SK-N-DZ (cell line): ENCODE measurements around the gene PF4V1.
"Not testable (repeated sequence)": the region's sequence is repeated elsewhere in the genome, so short reads cannot be mapped to it uniquely, and the experiment has no call there.

Experiments
- DNase-seq: peaks from one replicate; pipeline ENCODE4 v3.0.0-alpha.2; 2015; ENCODE audit warnings: low spot score

Gene PF4V1

DNA sequence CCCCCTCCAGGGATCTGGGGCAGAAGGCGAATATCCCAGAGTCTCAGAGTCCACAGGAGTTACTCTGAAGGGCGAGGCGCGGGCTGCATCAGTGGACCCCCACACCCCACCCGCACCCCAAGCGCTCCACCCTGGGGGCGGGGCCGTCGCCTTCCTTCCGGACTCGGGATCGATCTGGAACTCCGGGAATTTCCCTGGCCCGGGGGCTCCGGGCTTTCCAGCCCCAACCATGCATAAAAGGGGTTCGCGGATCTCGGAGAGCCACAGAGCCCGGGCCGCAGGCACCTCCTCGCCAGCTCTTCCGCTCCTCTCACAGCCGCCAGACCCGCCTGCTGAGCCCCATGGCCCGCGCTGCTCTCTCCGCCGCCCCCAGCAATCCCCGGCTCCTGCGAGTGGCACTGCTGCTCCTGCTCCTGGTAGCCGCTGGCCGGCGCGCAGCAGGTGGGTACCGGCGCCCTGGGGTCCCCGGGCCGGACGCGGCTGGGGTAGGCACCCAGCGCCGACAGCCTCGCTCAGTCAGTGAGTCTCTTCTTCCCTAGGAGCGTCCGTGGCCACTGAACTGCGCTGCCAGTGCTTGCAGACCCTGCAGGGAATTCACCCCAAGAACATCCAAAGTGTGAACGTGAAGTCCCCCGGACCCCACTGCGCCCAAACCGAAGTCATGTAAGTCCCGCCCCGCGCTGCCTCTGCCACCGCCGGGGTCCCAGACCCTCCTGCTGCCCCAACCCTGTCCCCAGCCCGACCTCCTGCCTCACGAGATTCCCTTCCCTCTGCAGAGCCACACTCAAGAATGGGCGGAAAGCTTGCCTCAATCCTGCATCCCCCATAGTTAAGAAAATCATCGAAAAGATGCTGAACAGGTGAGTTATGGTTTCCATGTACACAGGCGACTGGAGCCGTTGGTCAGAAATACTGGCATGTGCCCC is 16.3 kb downstream of the PF4V1 start, which contains the start of gene CXCL1:
TSS of gene CXCL1 (plus strand) at position 264 of the 926 bp plus-strand sequence. CDS start at position 342, 78 bp downstream.
- no peak for DNase-seq

GRCh38 chr4:73870260-73870659 is 17.2 kb downstream of the PF4V1 start:
- no peak for DNase-seq

GRCh38 chr4:73870768-73871167 is 17.7 kb downstream of the PF4V1 start:
- DNase-seq = no peak

GRCh38 chr4:73871511-73872310 is 18.6 kb downstream of the PF4V1 start:
- no peak for DNase-seq

- DNase-seq = no peak
Measured at GRCh38 chr4:73872316-73873108, 19.4 kb downstream of the PF4V1 start.

DNA sequence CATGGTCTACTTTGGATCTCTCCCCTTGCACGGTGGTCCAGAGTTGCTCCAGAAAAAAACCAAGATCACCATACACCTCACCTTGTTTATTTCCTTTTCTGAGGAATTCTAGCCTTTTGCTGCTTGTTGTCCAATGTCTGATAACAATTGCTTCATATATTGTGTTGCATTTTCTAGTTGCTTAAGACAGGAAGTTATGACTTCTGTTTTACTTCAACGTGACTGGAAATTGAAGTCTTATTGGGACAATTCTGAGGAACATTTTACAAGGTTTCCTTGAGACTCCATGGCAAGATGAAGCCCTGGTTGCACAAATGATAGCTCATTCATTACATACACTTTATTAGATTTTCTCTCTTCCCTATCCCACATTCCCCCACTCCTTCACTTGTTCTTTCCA is 21.3 kb downstream of the PF4V1 start:
- DNase-seq = no peak

DNA sequence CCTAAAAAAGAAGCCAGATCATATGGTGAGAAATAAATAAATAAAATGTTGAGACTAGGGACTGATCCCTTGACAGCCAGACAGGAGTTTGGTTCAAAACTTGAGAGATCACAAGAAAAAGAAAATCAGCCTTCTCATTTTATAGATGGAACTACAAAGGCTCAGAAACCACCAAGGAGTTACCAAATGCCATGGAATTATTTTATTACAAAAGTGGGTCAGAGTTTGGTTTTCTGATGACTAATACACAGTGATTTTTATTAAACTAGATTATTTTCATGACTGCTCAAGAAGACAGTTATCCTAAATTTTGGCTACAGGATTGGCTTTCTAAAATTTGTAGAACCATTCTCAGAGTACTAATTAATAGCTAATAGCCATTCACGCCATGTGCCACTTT is 22.3 kb downstream of the PF4V1 start:
- DNase-seq = no peak

DNA sequence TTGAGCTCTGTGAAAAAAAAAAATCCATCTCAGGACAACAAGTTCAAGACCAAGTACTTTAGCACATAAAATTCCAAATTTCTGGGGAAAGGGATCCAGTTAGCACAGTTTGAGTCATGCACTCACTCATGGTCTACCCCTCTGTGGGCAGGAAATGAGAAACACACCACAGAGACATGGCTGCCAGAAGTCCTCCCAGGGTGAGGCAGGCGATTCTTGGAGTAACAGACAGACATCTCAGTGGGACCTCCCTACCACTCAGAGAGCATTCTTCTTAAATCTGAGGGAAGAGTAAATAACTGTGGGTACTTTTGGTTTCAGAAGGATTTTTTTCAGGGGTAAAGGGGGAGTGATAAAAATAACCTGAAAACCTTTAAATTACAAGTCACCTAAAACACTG is 30.2 kb downstream of the PF4V1 start:
- DNase-seq = no peak

DNA sequence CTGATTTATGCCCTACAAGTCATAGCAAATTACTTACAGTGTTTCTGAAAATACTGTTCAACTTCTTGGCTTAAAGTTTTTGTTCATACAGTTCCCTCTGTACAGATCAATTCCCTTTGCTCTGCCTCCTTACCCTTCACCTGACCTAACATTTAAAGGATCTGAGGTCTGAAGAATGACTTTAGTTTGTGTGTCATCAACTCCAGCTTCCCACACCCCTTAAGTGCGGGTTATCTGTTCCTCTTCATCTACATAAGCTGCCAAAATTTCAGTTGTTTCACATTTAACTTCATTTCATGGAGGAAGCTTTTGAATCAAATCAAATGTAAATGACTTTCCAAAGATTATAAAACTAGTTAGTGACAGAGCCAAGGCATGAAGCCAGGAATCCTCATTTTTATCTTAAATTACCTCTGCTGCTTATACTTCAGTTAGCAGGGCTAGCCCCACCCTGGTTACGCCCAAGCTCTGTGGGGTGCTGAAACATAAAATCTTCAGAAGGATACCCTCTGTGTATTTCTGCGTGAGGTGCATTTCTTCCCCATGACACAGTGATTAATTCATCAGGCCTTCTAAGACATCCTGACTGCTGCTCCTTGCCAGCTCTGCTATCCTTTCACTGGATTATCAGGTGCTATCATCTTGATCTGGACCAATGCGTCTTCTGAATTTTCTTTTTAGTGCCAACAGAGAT is 32.6 kb downstream of the PF4V1 start:
- no peak for DNase-seq

DNA sequence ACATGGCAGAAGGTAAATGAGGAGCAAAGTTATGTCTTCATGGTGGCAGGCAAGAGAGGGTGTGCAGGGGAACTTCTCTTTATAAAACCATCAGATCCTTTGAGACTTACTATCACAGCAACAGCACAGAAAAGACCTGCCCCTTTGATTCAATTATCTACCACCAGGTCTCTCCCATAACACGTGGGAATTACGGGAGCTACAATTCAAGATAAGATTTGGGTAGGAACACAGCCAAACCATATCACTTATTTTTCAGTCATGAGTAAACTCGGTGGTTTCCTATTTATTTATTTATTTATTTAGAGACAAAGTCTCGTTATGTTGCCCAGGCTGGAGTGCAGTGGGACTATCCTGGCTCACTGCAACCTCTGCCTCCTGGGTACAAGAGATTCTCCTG is 38.2 kb downstream of the PF4V1 start:
- no peak for DNase-seq

DNA sequence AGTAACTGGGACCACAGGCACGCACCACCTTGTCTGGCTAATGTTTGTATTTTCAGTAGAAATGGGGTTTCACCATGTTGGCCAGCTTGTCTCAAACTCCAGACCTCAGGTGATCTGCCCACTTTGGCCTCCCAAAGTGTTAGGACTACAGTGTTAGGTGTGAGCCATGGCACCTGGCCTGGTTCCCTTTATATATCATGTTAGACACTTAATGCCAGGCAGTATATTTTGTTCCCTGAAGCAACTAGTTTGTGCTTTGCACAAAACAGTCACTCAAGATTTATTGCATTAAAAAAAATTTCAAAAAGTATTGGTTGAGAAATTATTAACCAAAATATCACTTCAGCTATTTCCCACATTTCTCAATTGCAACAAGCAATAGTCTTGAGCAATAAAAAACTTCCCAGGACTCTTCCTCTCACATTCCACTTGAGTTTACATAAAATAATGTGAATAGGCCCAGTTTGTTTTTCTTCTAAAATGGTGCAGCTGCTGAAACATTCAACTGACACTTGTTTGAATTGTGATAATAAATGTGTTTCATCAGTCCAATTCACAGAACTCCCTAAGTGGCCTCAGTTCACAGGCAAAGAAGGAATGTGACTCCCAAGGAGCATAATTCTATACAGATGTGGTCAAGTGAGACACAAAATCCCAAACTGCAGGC is 38.8 kb downstream of the PF4V1 start:
- no peak for DNase-seq

- no peak for DNase-seq
Measured at GRCh38 chr4:73892966-73893365, 39.9 kb downstream of the PF4V1 start.

- DNase-seq = no peak
Measured at GRCh38 chr4:73894001-73894400, 40.9 kb downstream of the PF4V1 start.

DNA sequence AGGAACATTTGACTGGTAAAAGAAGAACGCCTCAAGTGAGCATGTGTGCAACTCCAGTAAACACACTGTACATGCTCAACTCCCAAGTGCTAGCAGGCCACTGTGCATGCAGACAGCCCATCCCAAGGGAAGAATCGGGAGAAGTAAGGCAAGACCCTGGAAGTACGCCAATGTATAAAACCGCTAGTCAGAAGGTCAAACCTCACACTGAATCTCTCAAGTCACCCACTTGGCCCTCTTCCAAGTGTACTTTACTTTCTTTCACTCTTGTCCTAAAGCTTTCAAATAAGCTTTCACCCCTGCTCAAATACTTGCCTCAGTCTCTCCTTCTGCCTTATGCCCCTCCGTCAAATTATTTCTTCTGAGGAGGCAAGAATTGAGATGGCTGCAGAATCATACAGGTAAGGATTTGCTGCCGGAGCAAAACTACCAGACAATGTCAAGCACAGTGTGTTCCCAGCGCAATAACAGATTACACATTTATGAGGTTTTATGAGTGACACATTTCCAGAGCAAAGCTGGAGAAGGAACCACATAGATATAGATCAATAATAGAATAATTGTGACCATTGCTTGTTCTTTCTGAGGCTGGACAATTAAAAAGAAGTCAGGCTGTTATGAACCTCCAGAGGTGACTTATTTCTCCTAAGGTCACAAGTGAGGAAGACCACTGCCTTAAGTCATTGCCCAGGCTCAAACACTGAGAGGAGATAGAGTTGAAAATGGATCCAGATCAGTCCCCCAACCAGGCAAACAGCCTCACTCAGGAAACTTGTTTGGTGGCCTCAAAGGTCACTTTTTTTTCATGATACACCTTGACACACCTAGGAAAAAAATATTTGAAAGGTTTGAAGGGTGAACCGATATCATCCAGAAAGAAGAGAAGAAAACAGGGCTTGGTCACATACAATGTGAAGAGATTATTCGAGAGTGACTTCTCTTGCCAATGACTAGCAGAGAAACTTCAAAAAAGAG is 42.4 kb downstream of the PF4V1 start:
- no peak for DNase-seq

DNA sequence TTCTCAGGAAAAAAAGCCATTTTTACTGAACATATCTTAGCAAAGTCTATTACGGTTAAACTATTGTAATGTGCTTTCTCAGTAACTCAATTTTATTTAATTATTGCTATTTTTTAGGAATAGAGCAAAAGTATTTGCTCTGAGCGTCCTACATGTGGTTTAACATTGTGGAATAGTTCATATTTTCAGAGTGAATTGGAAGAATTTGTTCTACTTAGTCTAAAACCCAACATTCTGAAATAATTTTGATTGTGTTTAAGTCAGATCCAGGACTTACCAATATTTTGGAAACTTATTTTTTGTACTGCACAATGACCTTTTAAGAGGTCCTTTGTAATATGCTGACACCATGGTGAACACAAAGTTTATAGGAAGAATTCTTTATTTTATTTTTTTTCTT is 43.3 kb downstream of the PF4V1 start:
- DNase-seq = no peak

- DNase-seq = no peak
Measured at GRCh38 chr4:73897380-73898136, 44.5 kb downstream of the PF4V1 start.

DNA sequence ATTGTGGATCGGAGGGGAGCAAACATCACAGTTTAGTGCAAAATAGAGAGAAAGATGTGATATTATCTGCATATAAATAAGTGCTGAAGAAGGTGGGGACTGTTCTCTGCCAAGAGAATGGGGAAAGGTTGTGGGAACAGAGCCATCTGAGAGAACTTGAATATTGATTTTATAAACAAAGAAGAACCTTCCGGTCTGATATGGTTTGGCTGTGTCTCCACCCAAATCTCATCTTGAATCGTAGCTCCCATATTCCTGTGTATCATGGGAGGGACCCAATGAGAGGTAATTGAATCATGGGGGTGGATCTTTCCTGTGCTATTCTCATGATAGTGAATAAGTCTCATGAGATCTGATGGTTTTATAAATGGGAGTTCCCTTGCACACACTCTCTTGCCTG is 46.2 kb downstream of the PF4V1 start:
- DNase-seq = not testable (repeated sequence)

GRCh38 chr4:73901031-73901430 is 47.9 kb downstream of the PF4V1 start:
- DNase-seq = no peak
